NOMO-1 treated with DMSO at 0.1 percent for 48 hours (cell line): ENCODE data around the gene GRIP1.

Source experiments
- DNase-seq: peaks from one replicate; lab custom pipeline; 2025; ENCODE audit not compliant: unreplicated experiment; lab: John Stamatoyannopoulos, UW

Gene GRIP1

DNA sequence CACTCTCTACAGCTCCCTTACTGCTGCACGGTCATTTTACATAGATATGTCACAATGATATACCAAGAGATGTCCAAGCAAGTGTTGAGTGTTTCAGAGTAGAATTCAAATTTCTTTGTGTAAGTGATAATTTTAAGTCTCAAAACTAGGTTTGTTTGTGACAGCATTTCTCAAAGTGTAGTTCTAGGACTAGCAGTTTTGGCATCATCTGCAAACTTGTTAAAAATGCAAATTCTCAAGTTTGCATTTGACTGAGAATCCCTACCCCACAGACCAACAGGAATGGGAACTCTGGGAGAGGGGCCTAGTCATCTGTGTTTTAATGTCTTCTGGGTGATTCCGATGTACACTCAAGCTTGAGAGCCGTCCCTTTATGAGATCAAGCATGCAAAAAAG is 279.0 kb downstream of the GRIP1 start:
- no peak for DNase-seq

DNA sequence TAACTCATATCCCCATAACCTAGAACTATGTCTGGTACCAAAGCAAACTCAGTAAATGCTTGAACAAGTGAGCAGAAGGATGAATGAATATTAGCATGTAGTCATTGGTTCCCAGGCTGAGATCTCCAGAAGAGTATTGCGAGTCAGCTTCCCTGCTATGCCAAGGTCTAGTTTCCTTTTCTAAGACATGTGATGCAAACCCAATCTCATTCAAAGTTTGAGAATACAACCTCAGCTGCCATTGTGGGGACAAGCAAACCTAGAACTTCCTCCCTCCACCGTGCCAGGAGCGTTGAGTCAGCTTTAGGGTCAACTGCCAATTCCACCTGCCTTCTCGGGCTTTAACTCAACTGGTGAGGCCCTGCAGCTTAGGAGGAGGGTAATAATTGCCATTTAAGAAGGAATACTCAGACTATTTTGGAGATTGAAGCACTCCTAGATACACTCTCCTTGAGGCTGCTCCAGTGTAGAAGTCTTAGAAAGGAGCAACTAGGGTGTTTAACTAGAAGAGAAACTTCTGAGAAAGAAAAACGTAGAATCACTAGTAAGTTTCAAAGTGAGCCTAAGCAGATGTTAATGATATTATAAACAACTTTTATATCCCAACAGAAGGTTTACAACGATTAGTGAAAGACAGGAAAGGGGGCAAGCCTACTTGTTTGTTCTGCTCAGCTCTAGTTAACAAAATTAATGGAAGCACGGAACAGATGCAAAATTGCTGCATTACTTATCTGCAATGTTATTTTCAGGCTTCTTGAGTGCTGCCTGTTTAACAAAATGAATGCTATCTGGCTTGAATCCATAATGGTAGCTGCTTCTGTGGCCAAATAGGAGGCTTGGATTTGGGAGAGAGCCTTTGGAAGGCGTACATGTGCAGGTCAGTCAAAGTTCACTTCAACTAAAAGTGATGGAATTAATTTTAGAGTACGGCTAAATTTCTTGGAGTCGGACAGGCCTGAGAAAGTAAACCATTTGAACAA is 279.7 kb downstream of the GRIP1 start:
- peak; percentile 79 for DNase-seq

DNA sequence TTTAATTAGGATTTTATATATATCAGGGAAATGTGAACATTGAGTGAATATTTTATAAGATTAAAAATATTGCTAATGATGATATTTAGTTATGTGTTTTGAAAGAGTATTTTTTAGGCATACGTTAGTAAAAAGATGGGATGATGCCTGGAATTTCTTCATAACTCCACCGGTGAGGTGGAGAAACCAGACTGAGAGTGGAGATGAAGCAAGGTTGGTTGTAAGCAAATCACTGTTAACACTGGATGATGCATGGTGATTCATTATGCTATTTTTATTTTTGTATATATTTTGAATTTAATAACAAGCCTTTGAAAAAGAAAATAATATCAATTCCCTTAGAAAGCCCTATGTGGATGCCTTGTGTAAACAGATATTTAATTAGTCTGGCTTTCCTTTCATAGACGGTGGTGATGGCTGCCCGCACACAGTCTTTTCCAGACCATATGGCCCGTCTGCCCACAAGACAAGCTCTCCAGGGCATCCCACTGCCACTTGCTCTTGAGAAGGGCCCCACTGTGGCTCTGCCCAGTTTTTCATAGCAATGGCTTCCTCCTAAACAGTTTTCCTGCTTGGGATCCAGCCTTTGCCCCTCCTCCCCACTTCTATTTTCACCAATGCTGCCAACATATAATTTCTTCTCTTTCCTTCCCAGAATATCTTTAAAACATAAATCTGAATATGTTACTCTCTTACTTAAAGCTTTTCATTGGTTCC is 281.1 kb downstream of the GRIP1 start:
- DNase-seq, result no peak

DNA sequence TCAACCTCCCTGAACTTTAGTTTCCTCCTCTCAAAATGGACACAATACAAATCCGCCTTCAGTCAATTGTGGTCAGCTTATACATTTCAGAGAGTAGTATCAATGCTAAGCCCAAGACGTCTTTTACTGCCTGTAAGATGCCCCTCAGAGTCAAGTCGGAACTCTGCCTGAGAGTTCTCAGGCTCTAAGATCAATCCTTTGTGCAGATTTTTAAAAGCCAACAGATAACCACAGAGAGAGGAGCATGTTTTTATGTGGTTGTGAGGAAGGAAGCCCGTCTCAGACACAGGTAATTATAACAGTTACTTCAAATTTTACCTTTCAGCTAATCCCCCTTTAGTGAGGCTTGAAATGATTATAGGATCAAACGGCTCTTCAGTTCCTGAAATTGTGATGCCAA is 285.0 kb downstream of the GRIP1 start:
- no peak for DNase-seq

DNA sequence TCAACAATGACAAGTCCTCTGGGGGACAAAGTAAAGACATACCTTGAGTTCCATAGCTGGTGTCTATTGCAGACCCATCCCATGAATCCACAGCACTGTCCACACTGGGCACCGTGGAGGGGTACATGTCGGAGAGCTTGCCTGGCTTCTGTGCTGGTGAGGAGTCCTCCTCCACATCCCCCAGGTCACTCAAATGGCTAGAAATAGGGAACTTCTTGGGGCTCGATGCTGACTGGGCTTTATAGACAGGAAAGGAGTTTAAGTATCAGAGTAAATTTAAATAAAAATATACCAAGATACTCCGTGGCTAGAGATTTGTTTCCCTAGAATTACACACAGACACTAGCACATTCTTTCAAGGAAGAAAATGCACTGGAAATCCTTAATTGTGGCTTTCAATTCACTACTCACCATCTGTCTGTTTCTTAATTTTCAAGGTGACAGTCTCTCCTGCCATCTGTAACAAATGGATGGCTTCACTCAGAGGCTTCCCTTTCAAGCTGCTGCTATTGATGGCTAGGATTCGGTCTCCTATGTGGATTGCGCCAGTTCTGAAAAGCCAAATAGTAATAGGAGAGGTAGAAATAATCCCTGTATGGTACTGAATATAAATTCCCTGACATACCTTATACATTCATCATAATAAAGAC is 286.5 kb downstream of the GRIP1 start:
- DNase-seq, result peak; percentile 20

DNA sequence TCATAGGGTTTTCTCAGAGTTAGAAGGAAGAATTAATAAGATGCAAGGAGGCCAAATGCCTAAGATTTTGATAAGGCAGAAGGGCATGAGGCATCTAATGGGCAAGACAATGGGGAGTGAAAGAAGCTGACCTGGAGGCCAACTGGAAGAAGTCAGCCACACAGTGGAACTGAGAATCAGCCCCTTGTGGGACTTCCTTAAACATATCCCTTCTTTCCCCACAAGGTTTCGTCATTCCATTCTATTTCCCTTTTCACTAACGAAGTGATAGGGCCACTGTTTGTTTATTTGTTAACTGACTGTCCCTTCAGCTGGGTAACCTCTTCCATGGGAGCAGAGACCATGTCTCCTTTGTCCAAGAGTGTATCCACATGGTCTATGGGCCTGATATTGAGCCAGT is 290.4 kb downstream of the GRIP1 start:
- peak; percentile 86 for DNase-seq

DNA sequence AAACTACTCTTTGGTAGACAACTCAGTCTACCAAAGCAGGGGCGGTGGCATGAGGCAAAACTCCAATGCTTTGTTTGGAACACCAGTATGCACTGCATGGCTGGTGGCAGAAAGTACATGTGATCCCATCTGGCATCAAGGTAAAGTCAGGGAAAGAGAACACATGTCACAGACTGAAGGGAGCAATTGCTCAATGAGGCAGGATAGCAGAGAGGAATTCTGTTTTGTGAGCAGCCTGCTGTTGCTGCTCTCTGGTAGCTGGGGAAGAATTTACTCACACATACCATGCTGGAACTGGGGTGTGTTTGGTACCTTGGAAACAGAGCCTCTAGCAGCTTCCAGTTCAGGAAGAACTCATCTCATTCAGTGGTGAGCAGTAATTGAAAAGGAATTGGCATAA is 291.8 kb downstream of the GRIP1 start:
- no peak for DNase-seq

DNA sequence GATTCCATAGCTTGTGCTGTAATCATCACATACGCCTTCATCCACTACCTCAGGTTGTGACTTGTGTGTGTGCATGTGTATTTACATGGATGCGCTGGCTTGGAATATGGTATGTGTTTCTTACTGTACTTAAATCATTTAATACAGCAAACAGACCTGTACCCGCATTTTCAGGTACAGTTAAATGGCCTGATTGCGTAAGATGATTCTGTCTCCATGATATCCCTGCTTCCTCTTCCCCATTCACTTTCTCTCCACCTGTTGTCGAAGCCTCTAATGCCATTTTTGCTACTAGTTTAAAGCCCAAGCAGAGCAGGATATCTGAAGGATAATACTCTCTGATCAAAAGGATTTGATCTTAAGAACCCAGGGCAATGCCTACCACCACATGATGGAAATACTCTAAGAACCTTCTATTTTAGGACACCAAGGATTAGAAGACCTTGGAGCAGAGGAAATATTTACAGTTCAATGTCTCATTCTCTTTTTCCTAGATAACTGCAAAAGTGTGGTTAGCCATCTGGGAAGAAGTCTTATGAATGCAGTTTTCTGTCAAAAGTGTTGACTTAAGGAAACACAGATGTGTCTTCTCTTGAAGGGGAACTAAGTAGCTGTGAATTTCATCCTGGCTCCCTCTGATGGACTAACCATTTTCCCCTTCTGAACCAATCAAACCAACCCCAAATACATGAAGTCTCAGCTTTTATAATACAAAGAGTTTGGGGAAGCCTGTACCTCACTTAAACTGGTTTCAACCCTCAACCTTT is 297.9 kb downstream of the GRIP1 start:
- DNase-seq, result peak; percentile 3

DNA sequence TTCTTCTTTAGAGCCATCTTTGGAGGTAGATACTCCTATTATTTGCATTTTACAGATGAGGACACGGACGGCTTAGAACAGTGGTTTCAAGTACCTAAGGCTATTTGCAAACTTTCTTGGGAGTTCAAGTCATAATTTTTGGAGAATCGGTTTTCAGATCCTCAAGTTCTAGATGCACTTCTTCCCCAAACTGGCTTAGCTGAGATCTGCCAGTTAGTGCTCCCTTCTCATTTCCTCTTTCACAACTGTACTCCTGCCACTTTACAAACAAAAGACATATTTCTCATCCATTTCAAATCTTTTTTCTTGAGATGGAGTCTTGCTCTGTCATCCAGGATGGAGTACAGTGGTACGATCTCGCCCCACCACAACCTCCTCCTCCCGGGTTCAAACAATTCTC is 299.3 kb downstream of the GRIP1 start:
- DNase-seq, result peak; percentile 85

DNA sequence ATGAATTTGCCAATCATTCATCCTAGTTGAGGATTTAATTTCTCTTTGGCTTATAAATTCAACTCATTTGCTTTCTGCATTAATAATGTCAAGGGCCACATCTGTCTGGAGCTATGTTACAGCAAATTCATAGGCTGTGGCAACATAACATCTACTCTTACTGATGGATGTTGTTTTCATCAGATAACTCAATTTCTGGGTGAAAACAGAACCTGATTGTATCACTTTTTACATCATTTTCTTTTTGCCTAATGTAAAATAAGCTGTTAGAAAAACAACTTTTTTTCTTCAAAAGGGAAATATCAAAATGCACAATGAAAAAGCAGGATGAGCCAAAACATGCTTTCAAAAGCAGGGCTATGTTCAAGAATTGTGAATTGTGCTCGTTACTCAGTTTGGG is 303.3 kb downstream of the GRIP1 start:
- DNase-seq, result no peak

DNA sequence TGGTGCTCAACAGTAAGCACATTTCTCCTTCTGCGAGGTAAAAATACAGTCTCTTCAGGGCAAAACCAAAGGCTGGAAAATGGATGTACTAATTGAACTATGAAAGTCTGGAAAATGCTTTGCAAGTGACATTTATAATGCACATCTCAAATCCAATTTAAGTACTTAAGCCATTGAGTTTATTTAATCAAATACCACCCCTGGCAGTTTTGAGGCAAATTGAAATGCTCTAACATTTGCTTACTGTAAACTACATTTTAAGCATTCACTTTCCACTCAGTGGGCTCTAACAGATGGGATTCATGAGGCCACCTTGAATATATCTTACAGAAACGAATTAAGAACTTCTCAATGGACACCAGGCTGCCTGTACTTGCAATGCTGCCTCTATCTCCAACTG is 306.9 kb downstream of the GRIP1 start:
- no peak for DNase-seq

DNA sequence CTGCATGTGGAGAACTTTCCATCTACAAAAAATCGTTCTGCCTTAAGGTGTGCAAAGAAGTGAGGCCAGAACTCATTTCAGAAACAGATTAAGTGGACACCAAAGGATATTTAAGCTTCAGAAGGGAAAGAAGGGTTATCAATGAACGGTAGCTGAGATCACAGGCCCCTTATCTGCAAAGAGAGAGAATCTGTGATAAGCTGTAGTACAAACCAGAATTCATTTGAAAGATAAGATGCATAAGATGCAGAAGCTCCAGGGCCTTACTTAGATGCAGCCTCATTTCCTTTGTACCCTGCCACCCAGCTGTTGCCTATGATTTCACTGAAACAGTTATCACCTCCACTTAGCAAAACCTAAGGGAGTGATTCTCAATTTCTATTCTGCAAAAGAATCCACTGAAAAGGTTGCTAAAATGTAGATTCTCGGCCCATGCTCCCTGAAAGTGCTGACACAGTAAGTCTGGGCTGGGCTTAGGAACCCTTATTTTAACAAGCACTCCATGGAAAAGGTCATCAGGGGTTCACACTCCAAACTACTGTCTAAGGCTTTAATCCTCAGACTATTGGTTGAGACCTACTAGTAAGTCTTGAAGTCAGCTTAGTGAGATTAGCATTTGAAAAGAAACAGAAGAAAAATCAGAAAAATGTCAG is 311.7 kb downstream of the GRIP1 start:
- DNase-seq, result no peak

DNA sequence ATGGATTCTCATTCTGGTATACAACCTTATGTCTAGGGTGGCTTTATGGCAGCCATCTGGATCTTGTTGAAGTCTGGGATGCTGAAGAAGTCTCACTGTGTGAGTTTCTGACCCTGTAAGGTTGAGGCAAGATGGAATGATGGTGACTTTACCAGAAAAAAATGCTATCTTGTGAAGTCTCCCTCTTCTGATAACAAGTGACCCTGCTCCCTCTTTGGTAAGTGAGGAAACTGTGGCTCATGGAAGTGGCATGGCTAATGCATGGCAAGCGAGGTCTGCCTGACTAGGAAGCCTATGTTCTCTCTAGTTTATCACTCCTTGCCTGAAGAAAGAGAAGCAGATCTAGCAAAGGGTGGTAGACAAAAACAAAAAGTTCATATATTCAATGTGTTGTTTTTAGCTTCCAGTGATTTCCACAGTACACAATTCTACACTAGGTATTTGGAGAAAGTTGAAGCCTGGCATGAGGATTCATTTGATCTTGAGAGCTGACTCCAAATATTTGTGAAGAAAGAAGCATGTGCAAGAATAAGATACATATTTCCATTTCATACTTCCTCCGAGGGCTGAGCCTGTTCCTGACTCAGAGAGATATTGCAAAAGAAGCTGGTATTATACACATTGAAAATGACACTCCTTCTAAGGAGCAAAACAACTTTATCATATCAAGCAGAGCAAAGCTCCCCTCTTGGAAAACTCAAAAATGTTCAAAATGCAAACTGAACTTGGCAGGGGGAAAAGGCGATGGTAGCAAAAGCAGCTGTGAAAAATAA is 313.0 kb downstream of the GRIP1 start:
- DNase-seq, result peak; percentile 70

DNA sequence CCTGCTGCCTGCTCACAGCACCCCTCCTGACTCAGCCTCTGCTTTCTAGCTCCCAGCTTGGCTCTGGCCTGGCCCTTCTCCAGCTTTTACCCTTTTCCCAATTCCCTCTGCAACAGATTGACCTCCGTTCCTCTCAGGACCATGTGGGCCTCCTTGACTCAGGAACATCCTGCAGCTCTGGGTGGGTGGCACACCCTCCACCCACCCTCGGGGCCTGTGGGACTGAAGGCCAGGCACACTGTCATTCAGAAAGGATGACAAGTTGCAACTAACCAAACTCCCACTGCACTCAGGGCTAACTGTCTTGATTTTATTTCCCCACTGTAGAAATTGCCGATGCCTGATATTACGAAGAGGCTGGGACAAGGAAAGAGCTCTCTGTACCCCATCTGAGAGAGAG is 317.2 kb downstream of the GRIP1 start:
- DNase-seq, result no peak

DNA sequence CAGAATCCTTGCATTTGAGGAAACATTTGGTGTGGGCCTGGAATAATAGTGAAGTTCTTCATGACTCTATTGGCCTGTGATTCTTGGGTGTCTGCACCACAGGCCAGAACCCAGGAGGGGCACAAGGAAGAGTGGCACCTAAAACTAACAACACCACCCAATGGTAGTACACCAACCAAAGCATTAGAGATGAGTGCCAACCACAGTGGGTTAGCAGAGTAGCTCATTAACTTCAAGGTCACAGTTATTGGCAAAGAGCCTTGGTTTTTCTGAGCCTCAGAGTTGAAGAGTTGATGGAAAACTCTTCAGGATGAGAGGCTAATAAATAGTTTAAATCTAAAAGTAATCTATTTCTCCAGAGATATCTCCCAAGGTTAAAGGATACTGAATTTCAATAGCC is 319.6 kb downstream of the GRIP1 start:
- no peak for DNase-seq

DNA sequence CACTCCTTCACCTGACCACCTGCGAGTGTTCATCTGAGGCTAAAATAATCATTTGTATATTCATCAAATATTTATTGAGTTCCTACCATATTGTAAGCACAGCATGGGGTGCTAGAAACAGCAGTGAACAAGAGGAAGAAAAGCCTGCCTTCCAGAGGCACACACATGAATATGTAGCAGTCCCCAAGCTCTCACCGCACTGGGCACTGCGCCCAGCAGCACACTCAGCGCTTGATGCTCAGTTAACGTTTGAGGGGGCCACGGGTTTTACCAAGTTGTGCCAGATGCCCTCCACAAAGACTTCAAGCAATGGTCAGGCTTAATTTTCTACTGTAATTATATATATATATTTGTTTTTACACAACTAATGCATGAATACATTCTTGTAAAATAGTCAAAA is 324.6 kb downstream of the GRIP1 start:
- no peak for DNase-seq

DNA sequence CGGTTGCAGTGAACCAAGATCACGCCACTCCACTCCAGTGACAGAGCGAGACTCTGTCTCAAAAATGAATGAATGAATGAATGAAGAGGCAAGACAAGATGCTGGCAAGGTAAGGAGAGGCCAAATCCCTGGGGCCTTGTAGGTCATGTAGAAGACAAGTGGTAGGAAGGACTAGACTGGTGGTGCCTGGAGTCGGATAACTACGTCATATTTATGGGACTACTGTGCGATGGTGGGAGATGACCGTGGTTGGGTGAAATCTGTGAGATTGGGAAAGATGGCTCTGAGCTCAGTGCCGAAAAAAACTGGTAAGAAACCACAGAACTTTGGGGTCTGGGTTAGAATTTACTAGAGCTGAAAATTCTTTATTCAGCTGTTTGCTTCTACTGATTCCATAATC is 326.0 kb downstream of the GRIP1 start:
- DNase-seq, result no peak

DNA sequence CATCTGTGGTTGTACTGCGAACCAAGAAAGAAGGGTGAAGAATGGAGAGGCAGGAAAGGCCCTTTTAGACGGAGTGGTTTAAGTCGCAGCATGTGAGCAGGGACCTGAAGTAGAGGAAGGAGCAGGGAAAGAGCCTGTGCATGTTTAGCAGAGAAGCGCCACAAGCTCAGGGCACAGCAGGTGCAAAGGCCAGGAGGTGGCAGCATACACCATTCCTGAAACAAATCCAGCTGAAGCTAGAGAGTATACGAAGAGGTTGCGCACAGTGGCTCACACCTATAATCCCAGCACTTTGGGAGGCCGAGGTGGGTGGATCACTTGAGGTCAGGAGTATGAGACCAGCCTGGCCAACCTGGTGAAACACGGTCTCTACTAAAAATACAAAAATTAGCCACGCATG is 326.7 kb downstream of the GRIP1 start:
- peak; percentile 28 for DNase-seq

DNA sequence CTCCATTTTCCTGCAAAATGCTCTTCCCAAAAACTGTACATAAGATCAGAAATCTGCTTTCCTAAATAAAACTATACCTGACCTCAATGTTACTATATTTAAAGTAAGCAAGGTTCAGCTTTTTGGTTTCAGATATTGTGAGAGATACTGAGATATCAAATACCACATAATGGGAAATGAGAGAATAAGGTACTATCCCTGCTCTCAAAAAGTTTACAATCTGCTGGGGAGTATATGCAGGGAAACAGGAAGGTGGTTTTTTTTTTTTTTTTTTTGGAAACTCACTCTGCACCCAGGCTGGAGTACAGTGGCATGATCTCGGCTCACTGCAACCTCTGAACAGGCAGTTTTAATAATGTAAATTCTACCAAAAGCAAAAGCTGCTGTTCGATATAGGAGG is 327.6 kb downstream of the GRIP1 start:
- DNase-seq, result no peak

DNA sequence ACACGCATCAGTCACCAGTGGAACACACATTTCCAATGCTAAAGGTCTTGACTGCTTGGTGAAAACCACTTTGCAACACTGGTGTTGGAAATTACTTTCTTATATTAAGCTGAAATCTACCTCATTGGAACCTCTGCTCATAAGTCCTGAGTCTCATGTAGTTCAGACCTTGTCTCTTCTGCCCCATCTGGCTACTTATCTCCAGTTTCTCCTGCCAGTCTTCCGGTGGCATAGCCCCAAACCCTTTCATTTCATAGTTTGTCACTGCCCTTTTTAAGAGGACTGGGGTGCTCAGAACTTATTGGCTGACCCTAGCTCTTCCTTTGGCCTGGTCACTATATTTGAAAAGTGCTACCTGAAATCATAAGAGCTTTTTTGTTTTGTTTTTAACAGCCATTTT is 332.9 kb downstream of the GRIP1 start:
- DNase-seq, result no peak
